ENCODE data around the gene TWF1.

TWF1 gene

DNA sequence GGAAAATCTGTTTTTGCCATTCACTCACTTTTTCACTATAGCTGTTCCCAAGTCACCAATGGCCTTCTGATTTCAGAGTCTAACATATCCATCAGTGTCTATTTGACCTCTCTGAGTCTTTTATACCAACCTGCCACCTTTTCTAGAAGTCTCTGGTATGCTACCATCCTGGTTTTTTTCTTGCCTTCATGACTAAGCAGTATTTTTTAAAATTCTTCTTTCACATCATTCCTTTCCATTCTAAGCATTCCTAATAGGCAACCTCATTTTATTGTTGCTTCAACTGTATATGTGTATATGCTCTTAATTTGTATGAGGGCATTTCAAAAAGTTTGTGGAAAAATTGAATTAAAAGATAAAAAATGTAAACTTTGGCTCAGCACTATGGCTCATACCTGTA is 42.3 kb downstream of the TWF1 start:
- DNase-seq (ENCODE audit: low read depth, low spot score), result no peak
- no peak for TF ChIP-seq CTCF (IDR thresholded peaks at IDR 0.05; ENCODE audit: insufficient read depth, low read length, missing control alignments)
- no peak overlapping the region for H3K4me3 ChIP-seq (ENCODE audit: low read depth, low read length)
- ChIA-PET CTCF (no interaction called here), POLR2A (no interaction called here)

DNA sequence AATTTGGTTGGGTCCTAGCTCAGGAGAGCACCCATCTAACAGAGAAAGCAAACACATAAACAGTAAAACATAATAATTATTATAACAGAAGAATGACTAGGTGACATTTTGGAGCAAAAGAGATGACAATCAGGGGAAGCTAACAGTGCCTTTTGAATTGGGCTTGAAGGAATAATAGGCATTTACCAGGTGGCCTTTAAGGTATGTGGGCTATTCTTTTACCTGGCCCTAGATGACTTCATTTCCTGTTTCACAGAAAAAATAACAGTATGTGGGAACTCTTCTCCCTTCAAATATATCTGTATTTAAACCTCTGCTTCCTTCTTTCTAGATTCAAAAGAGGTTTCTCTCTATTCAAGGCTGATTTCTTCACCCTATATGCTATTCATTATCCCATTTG is 43.5 kb downstream of the TWF1 start:
- ChIA-PET POLR2A (no interaction called here), CTCF (interaction anchor here (1.1 kb wide), 1 partner anchor 14 kb away, joined by 6 read pairs; no protein-coding TSS in a partner anchor)
- DNase-seq (ENCODE audit: low read depth, low spot score), result no peak
- no peak overlapping the region for H3K4me3 ChIP-seq (ENCODE audit: low read depth, low read length)
- TF ChIP-seq CTCF (IDR thresholded peaks at IDR 0.05; ENCODE audit: insufficient read depth, low read length, missing control alignments), result no peak

- DNase-seq (ENCODE audit: low read depth, low spot score), result no peak
- POLR2A ChIA-PET, result no interaction called here
- CTCF ChIA-PET, result no interaction called here
- H3K4me3 ChIP-seq (ENCODE audit: low read depth, low read length), result no peak overlapping the region
- no peak for TF ChIP-seq CTCF (IDR thresholded peaks at IDR 0.05; ENCODE audit: insufficient read depth, low read length, missing control alignments)
Observed at GRCh38 chr12:43761500-43761899, 44.6 kb downstream of the TWF1 start.

GRCh38 chr12:43760396-43760795 is 45.7 kb downstream of the TWF1 start:
- DNase-seq (ENCODE audit: low read depth, low spot score), result no peak
- ChIA-PET POLR2A (no interaction called here), CTCF (interaction anchor here (1.4 to 3.0 kb wide), 6 partner anchors 8 to 122 kb away, joined by 5 to 15 read pairs (median 10); no protein-coding TSS in a partner anchor)
- no peak overlapping the region for H3K4me3 ChIP-seq (ENCODE audit: low read depth, low read length)
- TF ChIP-seq CTCF (IDR thresholded peaks at IDR 0.05; ENCODE audit: insufficient read depth, low read length, missing control alignments), result no peak

DNA sequence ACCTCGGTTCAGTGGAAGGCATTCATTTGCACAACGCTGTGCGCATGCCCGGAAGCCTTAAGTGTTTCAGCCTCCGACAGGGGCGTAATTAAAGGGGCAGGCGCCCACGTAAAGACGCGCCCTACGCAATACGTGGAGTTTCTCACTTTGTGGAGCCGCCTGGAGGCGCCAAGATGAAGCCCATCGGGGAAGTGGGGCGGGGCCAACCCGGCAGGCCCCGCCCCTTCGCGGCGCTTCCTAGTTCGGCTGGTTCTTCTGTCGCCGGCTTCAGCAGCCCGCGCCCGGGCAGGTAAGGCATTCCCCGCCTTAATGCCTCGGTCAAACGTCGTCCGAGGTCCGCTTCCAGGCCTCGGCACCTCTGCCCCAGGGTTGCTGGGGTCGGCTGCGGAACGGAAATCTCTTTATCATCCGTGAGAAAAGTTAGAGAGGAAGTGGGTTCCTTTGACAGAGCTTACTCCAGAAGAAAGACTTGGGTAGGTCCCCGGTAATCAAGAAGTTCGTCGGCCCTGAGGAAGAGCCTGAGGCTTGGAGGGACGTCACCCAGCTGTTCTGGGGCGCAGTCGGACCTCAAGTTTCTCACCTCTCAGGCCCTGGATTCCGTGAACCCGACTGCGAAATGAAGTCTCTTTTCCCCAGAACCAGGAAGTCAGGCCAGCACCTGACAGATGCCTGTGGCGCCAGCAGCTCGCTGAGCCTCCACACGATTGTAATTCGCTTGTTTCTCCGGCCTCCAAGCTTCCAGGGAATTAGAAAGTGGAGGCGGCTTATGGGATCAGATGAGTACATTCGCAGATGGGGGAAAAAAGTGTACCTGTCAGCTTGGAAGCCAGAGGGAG is 47.2 kb downstream of the TWF1 start, which contains the start of the genes IRAK4 and PUS7L:
Gene IRAK4, plus strand, starts transcription at position 224 of the 836 bp plus-strand sequence. CDS start 9,161 bp downstream, outside the sequence.
Gene PUS7L, minus strand, starts transcription at position 63 of the 836 bp plus-strand sequence. CDS start 3,545 bp downstream, outside the sequence.
- peak within 1 kb of the TSS; percentile 85 for H3K4me3 ChIP-seq (ENCODE audit: low read depth, low read length)
- DNase-seq (ENCODE audit: low read depth, low spot score), result peak; percentile 72
- ChIA-PET POLR2A (interaction anchor here (0.8 kb wide), 1 partner anchor 48 kb away, joined by 4 read pairs; the partner anchor contains the start of gene TWF1), CTCF (interaction anchor here (0.7 to 3.0 kb wide), 12 partner anchors 10 to 124 kb away, joined by 3 to 15 read pairs (median 6); no protein-coding TSS in a partner anchor)
- TF ChIP-seq CTCF (IDR thresholded peaks at IDR 0.05; ENCODE audit: insufficient read depth, low read length, missing control alignments), result peak; percentile 55

- POLR2A ChIA-PET, result no interaction called here
Observed at GRCh38 chr12:43758247-43758727, 47.8 kb downstream of the TWF1 start.

More at GRCh38 chr12:43758247-43758727, 47.8 kb downstream of the TWF1 start:
- H3K4me3 ChIP-seq (ENCODE audit: low read depth, low read length), result peak overlapping the region; percentile 85
- DNase-seq (ENCODE audit: low read depth, low spot score), result no peak
- TF ChIP-seq CTCF (IDR thresholded peaks at IDR 0.05; ENCODE audit: insufficient read depth, low read length, missing control alignments), result no peak
- CTCF ChIA-PET, result interaction anchor here (0.8 to 3.0 kb wide), 7 partner anchors 10 to 124 kb away, joined by 3 to 15 read pairs (median 9); no protein-coding TSS in a partner anchor
